ENCODE data around the gene USP17L20.
"Not testable (repeated sequence)": the region's sequence is repeated elsewhere in the genome, so short reads cannot be mapped to it uniquely, and the experiment has no call there.

USP17L20 gene, protein sequence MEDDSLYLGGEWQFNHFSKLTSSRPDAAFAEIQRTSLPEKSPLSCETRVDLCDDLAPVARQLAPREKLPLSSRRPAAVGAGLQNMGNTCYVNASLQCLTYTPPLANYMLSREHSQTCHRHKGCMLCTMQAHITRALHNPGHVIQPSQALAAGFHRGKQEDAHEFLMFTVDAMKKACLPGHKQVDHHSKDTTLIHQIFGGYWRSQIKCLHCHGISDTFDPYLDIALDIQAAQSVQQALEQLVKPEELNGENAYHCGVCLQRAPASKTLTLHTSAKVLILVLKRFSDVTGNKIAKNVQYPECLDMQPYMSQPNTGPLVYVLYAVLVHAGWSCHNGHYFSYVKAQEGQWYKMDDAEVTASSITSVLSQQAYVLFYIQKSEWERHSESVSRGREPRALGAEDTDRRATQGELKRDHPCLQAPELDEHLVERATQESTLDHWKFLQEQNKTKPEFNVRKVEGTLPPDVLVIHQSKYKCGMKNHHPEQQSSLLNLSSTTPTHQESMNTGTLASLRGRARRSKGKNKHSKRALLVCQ

DNA sequence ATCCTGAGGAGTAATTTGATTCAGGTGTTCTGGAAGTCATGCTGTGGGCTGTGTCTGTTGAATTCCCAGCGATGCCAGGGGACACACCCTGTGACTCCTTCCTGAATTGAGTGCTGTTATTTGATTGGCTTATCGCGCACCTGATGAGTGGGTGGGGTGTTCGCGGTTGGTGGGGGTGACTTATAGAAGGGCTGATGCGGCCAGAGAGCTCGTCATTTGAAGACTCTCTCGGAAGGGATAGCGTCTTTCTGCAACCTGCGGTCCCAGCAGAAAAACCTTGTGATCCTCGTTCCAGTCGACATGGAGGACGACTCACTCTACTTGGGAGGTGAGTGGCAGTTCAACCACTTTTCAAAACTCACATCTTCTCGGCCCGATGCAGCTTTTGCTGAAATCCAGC lies at the start of gene USP17L20:
Gene USP17L20 (plus strand): TSS at position 301 of the 400 bp plus-strand sequence. CDS start 0 bp downstream, at position 301.
- DNase-seq: not testable (repeated sequence)

DNA sequence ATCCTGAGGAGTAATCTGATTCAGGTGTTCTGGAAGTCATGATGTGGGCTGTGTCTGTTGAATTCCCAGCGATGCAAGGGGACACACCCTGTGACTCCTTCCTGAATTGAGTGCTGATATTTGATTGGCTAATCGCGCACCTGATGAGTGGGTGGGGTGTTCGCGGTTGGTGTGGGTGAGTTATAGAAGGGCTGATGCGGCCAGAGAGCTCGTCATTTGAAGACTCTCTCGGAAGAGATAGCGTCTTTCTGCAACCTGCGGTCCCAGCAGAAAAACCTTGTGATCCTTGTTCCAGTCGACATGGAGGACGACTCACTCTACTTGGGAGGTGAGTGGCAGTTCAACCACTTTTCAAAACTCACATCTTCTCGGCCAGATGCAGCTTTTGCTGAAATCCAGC lies 47.6 kb upstream of the USP17L20 start, which contains the start of gene USP17L10:
Gene USP17L10 (plus strand): TSS at position 301 of the 400 bp plus-strand sequence. CDS start 0 bp downstream, at position 301.
- not testable (repeated sequence) for DNase-seq

DNA sequence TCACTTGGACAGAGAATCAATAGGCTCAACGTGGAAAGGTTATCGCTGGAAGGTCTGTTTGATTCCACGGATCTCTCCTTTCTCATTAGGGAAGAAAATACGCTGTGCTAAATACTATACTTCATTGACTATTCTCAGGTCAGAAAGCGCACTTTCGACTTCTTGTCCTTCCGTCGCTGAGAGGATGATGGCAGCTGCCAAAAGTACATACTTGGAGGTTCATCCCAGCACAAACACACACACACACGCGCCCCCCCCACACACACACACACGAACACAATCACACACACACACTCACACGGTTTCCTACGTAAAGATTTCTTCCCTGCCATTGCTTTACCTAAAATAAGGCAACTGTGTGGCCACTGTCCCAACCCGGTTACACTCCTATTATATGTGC lies 43.2 kb upstream of the USP17L20 start:
- not testable (repeated sequence) for DNase-seq

DNA sequence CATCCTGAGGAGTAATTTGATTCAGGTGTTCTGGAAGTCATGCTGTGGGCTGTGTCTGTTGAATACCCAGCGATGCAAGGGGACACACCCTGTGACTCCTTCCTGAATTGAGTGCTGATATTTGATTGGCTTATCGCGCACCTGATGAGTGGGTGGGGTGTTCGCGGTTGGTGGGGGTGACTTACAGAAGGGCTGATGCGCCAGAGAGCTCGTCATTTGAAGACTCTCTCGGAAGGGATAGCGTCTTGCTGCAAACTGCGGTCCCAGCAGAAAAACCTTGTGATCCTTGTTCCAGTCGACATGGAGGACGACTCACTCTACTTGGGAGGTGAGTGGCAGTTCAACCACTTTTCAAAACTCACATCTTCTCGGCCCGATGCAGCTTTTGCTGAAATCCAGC lies 42.8 kb upstream of the USP17L20 start, which contains the start of gene USP17L11:
Gene USP17L11 (plus strand): TSS at position 301 of the 400 bp plus-strand sequence. CDS start 0 bp downstream, at position 301.
- DNase-seq: not testable (repeated sequence)

DNA sequence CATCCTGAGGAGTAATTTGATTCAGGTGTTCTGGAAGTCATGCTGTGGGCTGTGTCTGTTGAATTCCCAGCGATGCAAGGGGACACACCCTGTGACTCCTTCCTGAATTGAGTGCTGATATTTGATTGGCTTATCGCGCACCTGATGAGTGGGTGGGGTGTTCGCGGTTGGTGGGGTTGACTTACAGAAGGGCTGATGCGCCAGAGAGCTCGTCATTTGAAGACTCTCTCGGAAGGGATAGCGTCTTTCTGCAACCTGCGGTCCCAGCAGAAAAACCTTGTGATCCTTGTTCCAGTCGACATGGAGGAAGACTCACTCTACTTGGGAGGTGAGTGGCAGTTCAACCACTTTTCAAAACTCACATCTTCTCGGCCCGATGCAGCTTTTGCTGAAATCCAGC lies 38.1 kb upstream of the USP17L20 start, which contains the start of gene USP17L12:
Gene USP17L12 (plus strand): TSS at position 301 of the 400 bp plus-strand sequence. CDS start 0 bp downstream, at position 301.
- not testable (repeated sequence) for DNase-seq

DNA sequence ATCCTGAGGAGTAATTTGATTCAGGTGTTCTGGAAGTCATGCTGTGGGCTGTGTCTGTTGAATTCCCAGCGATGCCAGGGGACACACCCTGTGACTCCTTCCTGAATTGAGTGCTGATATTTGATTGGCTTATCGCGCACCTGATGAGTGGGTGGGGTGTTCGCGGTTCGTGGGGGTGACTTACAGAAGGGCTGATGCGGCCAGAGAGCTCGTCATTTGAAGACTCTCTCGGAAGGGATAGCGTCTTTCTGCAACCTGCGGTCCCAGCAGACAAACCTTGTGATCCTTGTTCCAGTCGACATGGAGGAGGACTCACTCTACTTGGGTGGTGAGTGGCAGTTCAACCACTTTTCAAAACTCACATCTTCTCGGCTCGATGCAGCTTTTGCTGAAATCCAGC lies 33.3 kb upstream of the USP17L20 start, which contains the start of gene USP17L13:
Gene USP17L13 (plus strand): TSS at position 301 of the 400 bp plus-strand sequence. CDS start 0 bp downstream, at position 301.
- DNase-seq: not testable (repeated sequence)

DNA sequence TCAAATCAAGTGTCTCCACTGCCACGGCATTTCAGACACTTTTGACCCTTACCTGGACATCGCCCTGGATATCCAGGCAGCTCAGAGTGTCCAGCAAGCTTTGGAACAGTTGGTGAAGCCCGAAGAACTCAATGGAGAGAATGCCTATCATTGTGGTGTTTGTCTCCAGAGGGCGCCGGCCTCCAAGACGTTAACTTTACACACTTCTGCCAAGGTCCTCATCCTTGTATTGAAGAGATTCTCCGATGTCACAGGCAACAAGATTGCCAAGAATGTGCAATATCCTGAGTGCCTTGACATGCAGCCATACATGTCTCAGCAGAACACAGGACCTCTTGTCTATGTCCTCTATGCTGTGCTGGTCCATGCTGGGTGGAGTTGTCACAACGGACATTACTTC lies 27.7 kb upstream of the USP17L20 start:
- DNase-seq: not testable (repeated sequence)

DNA sequence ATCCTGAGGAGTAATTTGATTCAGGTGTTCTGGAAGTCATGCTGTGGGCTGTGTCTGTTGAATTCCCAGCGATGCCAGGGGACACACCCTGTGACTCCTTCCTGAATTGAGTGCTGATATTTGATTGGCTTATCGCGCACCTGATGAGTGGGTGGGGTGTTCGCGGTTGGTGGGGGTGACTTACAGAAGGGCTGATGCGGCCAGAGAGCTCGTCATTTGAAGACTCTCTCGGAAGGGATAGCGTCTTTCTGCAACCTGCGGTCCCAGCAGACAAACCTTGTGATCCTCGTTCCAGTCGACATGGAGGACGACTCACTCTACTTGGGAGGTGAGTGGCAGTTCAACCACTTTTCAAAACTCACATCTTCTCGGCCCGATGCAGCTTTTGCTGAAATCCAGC lies 23.8 kb upstream of the USP17L20 start, which contains the start of gene USP17L15:
Gene USP17L15 (plus strand): TSS at position 301 of the 400 bp plus-strand sequence. CDS start 0 bp downstream, at position 301.
- not testable (repeated sequence) for DNase-seq

DNA sequence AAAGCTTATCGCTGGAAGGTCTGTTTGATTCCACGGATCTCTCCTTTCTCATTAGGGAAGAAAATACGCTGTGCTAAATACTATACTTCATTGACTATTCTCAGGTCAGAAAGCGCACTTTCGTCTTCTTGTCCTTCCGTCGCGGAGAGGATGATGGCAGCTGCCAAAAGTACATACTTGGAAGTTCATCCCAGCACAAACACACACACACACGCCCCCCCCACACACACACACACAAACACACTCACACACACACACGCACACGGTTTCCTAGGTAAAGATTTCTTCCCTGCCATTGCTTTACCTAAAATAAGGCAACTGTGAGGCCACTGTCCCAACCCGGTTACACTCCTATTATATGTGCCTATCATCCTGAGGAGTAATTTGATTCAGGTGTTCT lies 19.5 kb upstream of the USP17L20 start:
- not testable (repeated sequence) for DNase-seq

DNA sequence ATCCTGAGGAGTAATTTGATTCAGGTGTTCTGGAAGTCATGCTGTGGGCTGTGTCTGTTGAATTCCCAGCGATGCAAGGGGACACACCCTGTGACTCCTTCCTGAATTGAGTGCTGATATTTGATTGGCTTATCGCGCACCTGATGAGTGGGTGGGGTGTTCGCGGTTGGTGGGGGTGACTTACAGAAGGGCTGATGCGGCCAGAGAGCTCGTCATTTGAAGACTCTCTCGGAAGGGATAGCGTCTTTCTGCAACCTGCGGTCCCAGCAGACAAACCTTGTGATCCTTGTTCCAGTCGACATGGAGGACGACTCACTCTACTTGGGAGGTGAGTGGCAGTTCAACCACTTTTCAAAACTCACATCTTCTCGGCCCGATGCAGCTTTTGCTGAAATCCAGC lies 14.3 kb upstream of the USP17L20 start, which contains the start of gene USP17L17:
Gene USP17L17 (plus strand): TSS at position 301 of the 400 bp plus-strand sequence. CDS start 0 bp downstream, at position 301.
- DNase-seq: not testable (repeated sequence)

DNA sequence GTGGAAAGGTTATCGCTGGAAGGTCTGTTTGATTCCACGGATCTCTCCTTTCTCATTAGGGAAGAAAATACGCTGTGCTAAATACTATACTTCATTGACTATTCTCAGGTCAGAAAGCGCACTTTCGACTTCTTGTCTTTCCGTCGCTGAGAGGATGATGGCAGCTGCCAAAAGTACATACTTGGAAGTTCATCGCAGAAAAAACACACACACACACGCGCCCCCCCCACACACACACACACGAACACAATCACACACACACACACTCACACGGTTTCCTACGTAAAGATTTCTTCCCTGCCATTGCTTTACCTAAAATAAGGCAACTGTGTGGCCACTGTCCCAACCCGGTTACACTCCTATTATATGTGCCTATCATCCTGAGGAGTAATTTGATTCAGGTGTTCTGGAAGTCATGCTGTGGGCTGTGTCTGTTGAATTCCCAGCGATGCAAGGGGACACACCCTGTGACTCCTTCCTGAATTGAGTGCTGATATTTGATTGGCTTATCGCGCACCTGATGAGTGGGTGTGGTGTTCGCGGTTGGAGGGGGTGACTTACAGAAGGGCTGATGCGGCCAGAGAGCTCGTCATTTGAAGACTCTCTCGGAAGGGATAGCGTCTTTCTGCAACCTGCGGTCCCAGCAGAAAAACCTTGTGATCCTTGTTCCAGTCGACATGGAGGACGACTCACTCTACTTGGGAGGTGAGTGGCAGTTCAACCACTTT lies 9.8 kb upstream of the USP17L20 start, which contains the start of gene USP17L18:
Gene USP17L18 (plus strand): TSS at position 678 of the 728 bp plus-strand sequence. CDS start 0 bp downstream, at position 678.
- DNase-seq: not testable (repeated sequence)

DNA sequence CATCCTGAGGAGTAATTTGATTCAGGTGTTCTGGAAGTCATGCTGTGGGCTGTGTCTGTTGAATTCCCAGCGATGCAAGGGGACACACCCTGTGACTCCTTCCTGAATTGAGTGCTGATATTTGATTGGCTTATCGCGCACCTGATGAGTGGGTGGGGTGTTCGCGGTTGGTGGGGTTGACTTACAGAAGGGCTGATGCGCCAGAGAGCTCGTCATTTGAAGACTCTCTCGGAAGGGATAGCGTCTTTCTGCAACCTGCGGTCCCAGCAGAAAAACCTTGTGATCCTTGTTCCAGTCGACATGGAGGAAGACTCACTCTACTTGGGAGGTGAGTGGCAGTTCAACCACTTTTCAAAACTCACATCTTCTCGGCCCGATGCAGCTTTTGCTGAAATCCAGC lies 4.8 kb upstream of the USP17L20 start, which contains the start of gene USP17L19:
Gene USP17L19 (plus strand): TSS at position 301 of the 400 bp plus-strand sequence. CDS start 0 bp downstream, at position 301.
- not testable (repeated sequence) for DNase-seq

DNA sequence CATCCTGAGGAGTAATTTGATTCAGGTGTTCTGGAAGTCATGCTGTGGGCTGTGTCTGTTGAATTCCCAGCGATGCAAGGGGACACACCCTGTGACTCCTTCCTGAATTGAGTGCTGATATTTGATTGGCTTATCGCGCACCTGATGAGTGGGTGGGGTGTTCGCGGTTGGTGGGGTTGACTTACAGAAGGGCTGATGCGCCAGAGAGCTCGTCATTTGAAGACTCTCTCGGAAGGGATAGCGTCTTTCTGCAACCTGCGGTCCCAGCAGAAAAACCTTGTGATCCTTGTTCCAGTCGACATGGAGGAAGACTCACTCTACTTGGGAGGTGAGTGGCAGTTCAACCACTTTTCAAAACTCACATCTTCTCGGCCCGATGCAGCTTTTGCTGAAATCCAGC lies 4.6 kb downstream of the USP17L20 start, which contains the start of gene USP17L21:
Gene USP17L21 (plus strand): TSS at position 301 of the 400 bp plus-strand sequence. CDS start 0 bp downstream, at position 301.
- DNase-seq: not testable (repeated sequence)

DNA sequence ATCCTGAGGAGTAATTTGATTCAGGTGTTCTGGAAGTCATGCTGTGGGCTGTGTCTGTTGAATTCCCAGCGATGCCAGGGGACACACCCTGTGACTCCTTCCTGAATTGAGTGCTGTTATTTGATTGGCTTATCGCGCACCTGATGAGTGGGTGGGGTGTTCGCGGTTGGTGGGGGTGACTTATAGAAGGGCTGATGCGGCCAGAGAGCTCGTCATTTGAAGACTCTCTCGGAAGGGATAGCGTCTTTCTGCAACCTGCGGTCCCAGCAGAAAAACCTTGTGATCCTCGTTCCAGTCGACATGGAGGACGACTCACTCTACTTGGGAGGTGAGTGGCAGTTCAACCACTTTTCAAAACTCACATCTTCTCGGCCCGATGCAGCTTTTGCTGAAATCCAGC lies 9.4 kb downstream of the USP17L20 start, which contains the start of gene USP17L22:
Gene USP17L22 (plus strand): TSS at position 301 of the 400 bp plus-strand sequence. CDS start 0 bp downstream, at position 301.
- not testable (repeated sequence) for DNase-seq

DNA sequence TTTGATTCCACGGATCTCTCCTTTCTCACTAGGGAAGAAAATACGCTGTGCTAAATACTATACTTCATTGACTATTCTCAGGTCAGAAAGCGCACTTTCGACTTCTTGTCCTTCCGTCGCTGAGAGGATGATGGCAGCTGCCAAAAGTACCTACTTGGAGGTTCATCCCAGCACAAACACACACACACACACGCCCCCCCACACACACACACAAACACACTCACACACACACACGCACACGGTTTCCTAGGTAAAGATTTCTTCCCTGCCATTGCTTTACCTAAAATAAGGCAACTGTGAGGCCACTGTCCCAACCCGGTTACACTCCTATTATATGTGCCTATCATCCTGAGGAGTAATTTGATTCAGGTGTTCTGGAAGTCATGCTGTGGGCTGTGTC lies 13.8 kb downstream of the USP17L20 start:
- DNase-seq: not testable (repeated sequence)

All from NCI-H1105 (cell line).